Activated T-helper 2 cell treated with anti-CD3 and anti-CD28 coated beads, Interferon-gamma antibody, Interleukin-2, Interleukin-4, amounts not matched to agents 10 μg/mL and 5 μg/mL and 100 μg/mL, durations not matched to agents 14 hours and 24 hours and 36 hours (primary cell): ENCODE results near the gene BRAT1. TPM values are rescaled to one million over a fixed set of nuclear protein-coding genes. Genes with fewer than 3 reads are reported as not detected.
"Not testable (repeated sequence)": the region's sequence is repeated elsewhere in the genome, so short reads cannot be mapped to it uniquely, and the experiment has no call there.

Experiments
- DNase-seq: peaks from one replicate; pipeline ENCODE4 v3.0.0; 2021; ENCODE audit warnings: low spot score
- H3K27ac Mint-ChIP-seq: one replicate; pipeline ENCODE4 v1.8.0; 2021; ENCODE audit warnings: mixed read lengths
- H3K27me3 Mint-ChIP-seq: one replicate; pipeline ENCODE4 v1.8.0; 2021; ENCODE audit warnings: low read depth, mixed read lengths
- H3K36me3 Mint-ChIP-seq: one replicate; pipeline ENCODE4 v1.8.0; 2021; ENCODE audit warnings: low read depth, mixed read lengths
- H3K4me1 Mint-ChIP-seq: one replicate; pipeline ENCODE4 v1.8.0; 2021; ENCODE audit warnings: low read depth, mixed read lengths
- H3K4me3 Mint-ChIP-seq: one replicate; pipeline ENCODE4 v1.8.0; 2021; ENCODE audit warnings: low read depth, mild to moderate bottlenecking, moderate library complexity, mixed read lengths
- H3K9me3 Mint-ChIP-seq: one replicate; pipeline ENCODE4 v1.8.0; 2021; ENCODE audit warnings: mixed read lengths
- intact Hi-C: fragments of 100-400 bp; cut with micrococcal nuclease; formaldehyde crosslinking; loops from one replicate; pipeline ENCODE4 v1.15.1; 2023
- total RNA-seq: library from RNA; stranded (reverse); gene quantifications from 2 replicates; pipeline ENCODE4 v1.2.3, GENCODE V29; 2022

Gene BRAT1
- total RNA-seq, 1 donor from 2014 or later: 39.9 TPM

GRCh38 chr7:2566348-2566889, 11.1 kb upstream of the BRAT1 start:
- intact Hi-C loops: no loop called here
- Mint-ChIP-seq H3K27ac (no peak overlapping the region), H3K27me3 (no peaks in the 10 kb centered on the region), H3K9me3 (no peaks in the 10 kb centered on the region), H3K36me3 (no peaks in the 10 kb centered on the region), H3K4me3 (no peak overlapping the region), H3K4me1 (peaks cover 5% of the 10 kb centered on the region)
- no peak for DNase-seq

GRCh38 chr7:2564970-2565540, 9.7 kb upstream of the BRAT1 start:
- Mint-ChIP-seq H3K36me3 (no peaks in the 10 kb centered on the region), H3K4me1 (peaks cover 5% of the 10 kb centered on the region), H3K27me3 (no peaks in the 10 kb centered on the region), H3K27ac (no peak overlapping the region), H3K4me3 (no peak overlapping the region), H3K9me3 (no peaks in the 10 kb centered on the region)
- no peak for DNase-seq
- intact Hi-C loops: no loop called here

GRCh38 chr7:2563955-2564354, 8.6 kb upstream of the BRAT1 start:
- H3K4me1 Mint-ChIP-seq, H3K36me3 Mint-ChIP-seq, H3K4me3 Mint-ChIP-seq, H3K27ac Mint-ChIP-seq, H3K9me3 Mint-ChIP-seq, H3K27me3 Mint-ChIP-seq, intact Hi-C loops, DNase-seq: not testable (repeated sequence)

- H3K36me3 Mint-ChIP-seq: no peaks in the 10 kb centered on the region
Measured at GRCh38 chr7:2559283-2559950, 4.1 kb upstream of the BRAT1 start.

GRCh38 chr7:2558629-2559282, 3.4 kb upstream of the BRAT1 start, which contains the start of gene IQCE:
TSS of gene IQCE (plus strand) at chr7:2558979. CDS start at chr7:2559182, 203 bp downstream.
- DNase-seq: peak; percentile 89
- Mint-ChIP-seq H3K36me3 (peaks cover 4% of the 10 kb centered on the region), H3K4me1 (peaks cover 20% of the 10 kb centered on the region), H3K4me3 (peak within 1 kb of the TSS; percentile 69), H3K27ac (no peak within 1 kb of the TSS), H3K27me3 (no peaks in the 10 kb centered on the region), H3K9me3 (no peaks in the 10 kb centered on the region)
- intact Hi-C loops: loop anchor here (1.0 to 5.0 kb wide), 2 partner anchors 39 to 74 kb away; partner anchors contain the start of genes LFNG and TTYH3

More at GRCh38 chr7:2559283-2559950, 4.1 kb upstream of the BRAT1 start:
- no peaks in the 10 kb centered on the region for H3K27me3 Mint-ChIP-seq
- peaks cover 14% of the 10 kb centered on the region for H3K4me1 Mint-ChIP-seq
- DNase-seq: peak; percentile 40
- no peak overlapping the region for H3K27ac Mint-ChIP-seq
- peak overlapping the region; percentile 69 for H3K4me3 Mint-ChIP-seq
- H3K9me3 Mint-ChIP-seq: no peaks in the 10 kb centered on the region
- intact Hi-C loops: loop anchor here (1.0 to 5.0 kb wide), 2 partner anchors 40 to 73 kb away; partner anchors contain the start of genes LFNG and TTYH3

- no peak for DNase-seq
- H3K27me3 Mint-ChIP-seq: no peaks in the 10 kb centered on the region
- no peaks in the 10 kb centered on the region for H3K9me3 Mint-ChIP-seq
- H3K4me3 Mint-ChIP-seq: peak overlapping the region; percentile 89
- intact Hi-C loops: loop anchor here (2.0 to 5.0 kb wide), 4 partner anchors 24 to 78 kb away; partner anchors contain the start of genes GRIFIN and TTYH3
- peaks cover 27% of the 10 kb centered on the region for H3K36me3 Mint-ChIP-seq
- H3K27ac Mint-ChIP-seq: peak overlapping the region; percentile 84
- H3K4me1 Mint-ChIP-seq: peaks cover 24% of the 10 kb centered on the region
Measured at GRCh38 chr7:2554661-2555111, 638 bp downstream of the BRAT1 start.

GRCh38 chr7:2553831-2554581, 1.3 kb downstream of the BRAT1 start:
- Mint-ChIP-seq H3K4me3 (peak overlapping the region; percentile 89), H3K36me3 (peaks cover 34% of the 10 kb centered on the region), H3K27ac (peak overlapping the region; percentile 84), H3K4me1 (peaks cover 24% of the 10 kb centered on the region), H3K9me3 (no peaks in the 10 kb centered on the region), H3K27me3 (no peaks in the 10 kb centered on the region)
- intact Hi-C loops: loop anchor here (2.0 kb wide), 3 partner anchors 23 to 77 kb away; partner anchors contain the start of gene GRIFIN
- DNase-seq: no peak

- Mint-ChIP-seq H3K27me3 (no peaks in the 10 kb centered on the region), H3K4me3 (peak overlapping the region; percentile 89), H3K36me3 (peaks cover 38% of the 10 kb centered on the region), H3K9me3 (no peaks in the 10 kb centered on the region), H3K4me1 (peaks cover 24% of the 10 kb centered on the region), H3K27ac (peak overlapping the region; percentile 74)
- intact Hi-C loops: no loop called here
- DNase-seq: no peak
Measured at GRCh38 chr7:2553108-2553507, 2.2 kb downstream of the BRAT1 start.

GRCh38 chr7:2551418-2551817, 3.9 kb downstream of the BRAT1 start:
- H3K4me3 Mint-ChIP-seq: no peak overlapping the region
- H3K9me3 Mint-ChIP-seq: no peaks in the 10 kb centered on the region
- H3K27ac Mint-ChIP-seq: no peak overlapping the region
- peaks cover 21% of the 10 kb centered on the region for H3K4me1 Mint-ChIP-seq
- no peak for DNase-seq
- peaks cover 51% of the 10 kb centered on the region for H3K36me3 Mint-ChIP-seq
- no peaks in the 10 kb centered on the region for H3K27me3 Mint-ChIP-seq
- intact Hi-C loops: no loop called here

- H3K27ac Mint-ChIP-seq: no peak overlapping the region
Measured at GRCh38 chr7:2546776-2547586, 8.3 kb downstream of the BRAT1 start.

GRCh38 chr7:2545746-2546425, 9.4 kb downstream of the BRAT1 start:
- H3K9me3 Mint-ChIP-seq: no peaks in the 10 kb centered on the region
- H3K4me1 Mint-ChIP-seq: peaks cover 2% of the 10 kb centered on the region
- H3K36me3 Mint-ChIP-seq: peaks cover 47% of the 10 kb centered on the region
- H3K4me3 Mint-ChIP-seq: no peak overlapping the region
- intact Hi-C loops: no loop called here
- no peak for DNase-seq
- no peak overlapping the region for H3K27ac Mint-ChIP-seq
- H3K27me3 Mint-ChIP-seq: no peaks in the 10 kb centered on the region

More at GRCh38 chr7:2546776-2547586, 8.3 kb downstream of the BRAT1 start:
- no peak for DNase-seq
- H3K9me3 Mint-ChIP-seq: no peaks in the 10 kb centered on the region
- H3K36me3 Mint-ChIP-seq: peaks cover 54% of the 10 kb centered on the region
- no peak overlapping the region for H3K4me3 Mint-ChIP-seq
- H3K4me1 Mint-ChIP-seq: peaks cover 5% of the 10 kb centered on the region
- intact Hi-C loops: no loop called here
- no peaks in the 10 kb centered on the region for H3K27me3 Mint-ChIP-seq
